Neural cell (in vitro differentiated cells): ENCODE results near the gene CDT1. TPM values are rescaled to one million over a fixed set of nuclear protein-coding genes. Genes with fewer than 3 reads are reported as not detected.
"Not testable (repeated sequence)": the region's sequence is repeated elsewhere in the genome, so short reads cannot be mapped to it uniquely, and the experiment has no call there.

ENCODE experiments used
- H2AFZ ChIP-seq: fragments of 200-600, 300-800 bp; sonication (generic), shearing (Covaris generic); 2 replicates; pipeline ENCODE4 v1.6.0; 2014; ENCODE audit warnings: low read depth, mild to moderate bottlenecking, antibody characterized with exemption, low read length, moderate library complexity
- H3F3A ChIP-seq: fragments of 200-600 bp; shearing (Covaris generic); 2 replicates; pipeline ENCODE4 v1.6.1; 2016; ENCODE audit warnings: mild to moderate bottlenecking, moderate library complexity, mixed read lengths, antibody characterized with exemption, low read length; ENCODE audit not compliant: insufficient read depth, poor library complexity, severe bottlenecking
- H3K27ac ChIP-seq: fragments of 200-600, 300-800 bp; sonication (generic), shearing (Covaris generic); 2 replicates; pipeline ENCODE4 v1.5.1; 2014; ENCODE audit warnings: mild to moderate bottlenecking, low read length, moderate library complexity
- H3K27me3 ChIP-seq: fragments of 300-800, 200-600 bp; sonication (generic), shearing (Covaris generic); 2 replicates; pipeline ENCODE4 v1.6.0; 2014; ENCODE audit warnings: mild to moderate bottlenecking, low read depth, low read length, moderate library complexity; ENCODE audit not compliant: insufficient read depth
- H3K36me3 ChIP-seq: fragments of 300-800, 200-600 bp; sonication (generic), shearing (Covaris generic); 2 replicates; pipeline ENCODE4 v1.5.1; 2014; ENCODE audit warnings: mild to moderate bottlenecking, antibody characterized with exemption, low read length, moderate library complexity; ENCODE audit not compliant: insufficient read depth
- H3K4me2 ChIP-seq: fragments of 300-800, 200-600 bp; sonication (generic), shearing (Covaris generic); 2 replicates; pipeline ENCODE4 v1.6.0; 2014; ENCODE audit warnings: mild to moderate bottlenecking, low read length
- H3K4me3 ChIP-seq: fragments of 300-800, 200-600 bp; sonication (generic), shearing (Covaris generic); 2 replicates; pipeline ENCODE4 v1.5.1; 2014; ENCODE audit warnings: mild to moderate bottlenecking, low read length, moderate library complexity
- H3K79me2 ChIP-seq: fragments of 200-600 bp; shearing (Covaris generic); replicated peaks from 2 replicates; pipeline ENCODE4 v1.6.0; 2014; ENCODE audit warnings: mild to moderate bottlenecking, low read length, moderate library complexity; ENCODE audit not compliant: insufficient read depth
- H3K9ac ChIP-seq: fragments of 300-800, 200-600 bp; sonication (generic), shearing (Covaris generic); 2 replicates; pipeline ENCODE4 v1.6.1; 2016; ENCODE audit warnings: mild to moderate bottlenecking, low read length, mixed read lengths
- H3K9me2 ChIP-seq: fragments of 200-600 bp; shearing (Covaris generic); 2 replicates; pipeline ENCODE4 v1.6.1; 2016; ENCODE audit warnings: mild to moderate bottlenecking, low read length, mixed read lengths; ENCODE audit not compliant: insufficient read depth
- H3K9me3 ChIP-seq: fragments of 200-600, 300-800 bp; sonication (generic), shearing (Covaris generic); 2 replicates; pipeline ENCODE4 v1.6.1; 2016; ENCODE audit warnings: mild to moderate bottlenecking, mixed run types, low read length, moderate library complexity, mixed read lengths
- H4K20me1 ChIP-seq: fragments of 200-600 bp; shearing (Covaris generic); 2 replicates; pipeline ENCODE4 v1.6.1; 2016; ENCODE audit warnings: mild to moderate bottlenecking, mixed run types; ENCODE audit not compliant: insufficient read depth
- CTCF ChIP-seq: fragments of 450-650 bp; IDR thresholded peaks from 2 replicates; pipeline ENCODE4 v1.5.1; 2014; ENCODE audit warnings: antibody characterized with exemption, mild to moderate bottlenecking, moderate library complexity; ENCODE audit not compliant: poor library complexity, severe bottlenecking
- EP300 ChIP-seq: fragments of 450-650 bp; conservative IDR thresholded peaks from 2 replicates; pipeline ENCODE4 v1.6.1; 2014; ENCODE audit warnings: antibody characterized with exemption, mild to moderate bottlenecking, moderate library complexity; ENCODE audit not compliant: poor library complexity, severe bottlenecking
- EZH2 ChIP-seq: fragments of 200-600, 300-800 bp; shearing (Covaris generic), sonication (generic); IDR thresholded peaks from 2 replicates; pipeline ENCODE4 v1.6.1; 2014; ENCODE audit warnings: antibody characterized with exemption, low read length, borderline replicate concordance, mild to moderate bottlenecking; ENCODE audit not compliant: insufficient read depth, poor library complexity, severe bottlenecking
- MXI1 ChIP-seq: fragments of 450-650 bp; conservative IDR thresholded peaks from 2 replicates; pipeline ENCODE4 v1.6.1; 2014; ENCODE audit warnings: antibody characterized with exemption, mild to moderate bottlenecking; ENCODE audit not compliant: poor library complexity, severe bottlenecking
- POLR2AphosphoS5 ChIP-seq: IDR thresholded peaks from 2 replicates; pipeline ENCODE4 v1.6.1; 2012
- RAD21 ChIP-seq: fragments of 450-650 bp; conservative IDR thresholded peaks from 2 replicates; pipeline ENCODE4 v1.6.1; 2014; ENCODE audit warnings: antibody characterized with exemption, mild to moderate bottlenecking, moderate library complexity
- REST ChIP-seq: IDR thresholded peaks from 2 replicates; pipeline ENCODE4 v1.6.1; 2012; ENCODE audit warnings: borderline replicate concordance
- SMC3 ChIP-seq: fragments of 450-650 bp; conservative IDR thresholded peaks from 2 replicates; pipeline ENCODE4 v1.6.1; 2014; ENCODE audit warnings: antibody characterized with exemption, mild to moderate bottlenecking, moderate library complexity; ENCODE audit not compliant: poor library complexity
- TAF1 ChIP-seq: IDR thresholded peaks from 2 replicates; pipeline ENCODE4 v1.6.1; 2012; ENCODE audit warnings: low read depth
- polyA plus RNA-seq: library from polyadenylated mRNA; depleted of rRNA; stranded (reverse); fragments of >200 nt; gene quantifications from 2 replicates; pipeline ENCODE4 v1.2.3, GENCODE V29; 2014

Gene CDT1
- polyA plus RNA-seq, 1 donor from 2014 or later = 1.0 TPM

GRCh38 chr16:88821168-88821850, 17.7 kb downstream of the CDT1 start:
- Histone ChIP-seq H2AFZ (no peak overlapping the region), H3K27me3 (no peaks in the 10 kb centered on the region), H4K20me1 (no peaks in the 10 kb centered on the region), H3K9me2 (no peaks in the 10 kb centered on the region), H3K27ac (no peak overlapping the region), H3K9ac (no peak overlapping the region), H3K4me3 (no peak overlapping the region), H3K9me3 (no peaks in the 10 kb centered on the region), H3K4me2 (no peak overlapping the region), H3K79me2 (no peaks in the 10 kb centered on the region), H3F3A (no peaks in the 10 kb centered on the region), H3K36me3 (no peaks in the 10 kb centered on the region)
- TF ChIP-seq EP300 (no peak), TAF1 (no peak), CTCF (no peak), POLR2AphosphoS5 (no peak), EZH2 (no peak), MXI1 (no peak)

- H3K9me3 ChIP-seq = no peaks in the 10 kb centered on the region
- no peak overlapping the region for H3K9ac ChIP-seq
- no peak overlapping the region for H3K4me3 ChIP-seq
- H3K9me2 ChIP-seq = no peaks in the 10 kb centered on the region
- no peaks in the 10 kb centered on the region for H3K36me3 ChIP-seq
- no peak overlapping the region for H3K27ac ChIP-seq
- H3F3A ChIP-seq = no peaks in the 10 kb centered on the region
- no peaks in the 10 kb centered on the region for H3K27me3 ChIP-seq
- no peak overlapping the region for H2AFZ ChIP-seq
- no peaks in the 10 kb centered on the region for H3K79me2 ChIP-seq
- TF ChIP-seq MXI1 = no peak
- TF ChIP-seq RAD21 = no peak
- TF ChIP-seq EP300 = no peak
- no peak for TF ChIP-seq POLR2AphosphoS5
- no peak for TF ChIP-seq SMC3
- TF ChIP-seq TAF1 = no peak
- TF ChIP-seq EZH2 = no peak
- no peak for TF ChIP-seq CTCF
- no peak for TF ChIP-seq REST
- no peak overlapping the region for H3K4me2 ChIP-seq
- no peaks in the 10 kb centered on the region for H4K20me1 ChIP-seq
Observed at GRCh38 chr16:88822281-88823040, 18.9 kb downstream of the CDT1 start.

GRCh38 chr16:88823646-88824045, 20.1 kb downstream of the CDT1 start:
- not testable (repeated sequence) for H3K4me2 ChIP-seq, H3K4me3 ChIP-seq, H4K20me1 ChIP-seq, H3K9ac ChIP-seq, H3K9me3 ChIP-seq, H3K27ac ChIP-seq, H3F3A ChIP-seq, H3K36me3 ChIP-seq, H3K9me2 ChIP-seq, H2AFZ ChIP-seq, H3K27me3 ChIP-seq, H3K79me2 ChIP-seq
